ENCODE results near the gene NPLOC4. TPM values are rescaled to one million over a fixed set of nuclear protein-coding genes. Genes with fewer than 3 reads are reported as not detected.

The NPLOC4 gene
- total RNA-seq, 1 donor from 2014 or later: 137 TPM

- Mint-ChIP-seq H3K36me3 (ENCODE audit: unreplicated experiment) (no peaks in the 10 kb centered on the region), H3K27me3 (ENCODE audit: unreplicated experiment) (peaks cover 5% of the 10 kb centered on the region), H3K27ac (ENCODE audit: unreplicated experiment) (no peak within 1 kb of the TSS), H3K4me3 (ENCODE audit: unreplicated experiment) (no peak within 1 kb of the TSS), H3K9me3 (ENCODE audit: unreplicated experiment) (peaks cover 5% of the 10 kb centered on the region), H3K4me1 (ENCODE audit: low read depth, unreplicated experiment) (peaks cover 6% of the 10 kb centered on the region)
- DNase-seq: no peak
- no peak for TF ChIP-seq CTCF (IDR thresholded peaks at IDR 0.05; ENCODE audit: partially characterized antibody, unreplicated experiment)
Measured at GRCh38 chr17:81656118-81656743, 19.3 kb upstream of the NPLOC4 start, which contains the start of gene PDE6G. Gene PDE6G (minus strand): TSS chr17:81656542. CDS start chr17:81653305, 3,237 bp downstream.

- no peak for TF ChIP-seq CTCF (IDR thresholded peaks at IDR 0.05; ENCODE audit: partially characterized antibody, unreplicated experiment)
- Mint-ChIP-seq H3K27ac (ENCODE audit: unreplicated experiment) (no peak overlapping the region), H3K9me3 (ENCODE audit: unreplicated experiment) (peaks cover 5% of the 10 kb centered on the region), H3K4me1 (ENCODE audit: low read depth, unreplicated experiment) (peaks cover 6% of the 10 kb centered on the region), H3K4me3 (ENCODE audit: unreplicated experiment) (no peak overlapping the region), H3K36me3 (ENCODE audit: unreplicated experiment) (no peaks in the 10 kb centered on the region), H3K27me3 (ENCODE audit: unreplicated experiment) (peaks cover 5% of the 10 kb centered on the region)
- DNase-seq: no peak
Measured at GRCh38 chr17:81655378-81656117, 18.6 kb upstream of the NPLOC4 start.

- Mint-ChIP-seq H3K27me3 (ENCODE audit: unreplicated experiment) (peaks cover 10% of the 10 kb centered on the region), H3K27ac (ENCODE audit: unreplicated experiment) (peak overlapping the region; percentile 12), H3K9me3 (ENCODE audit: unreplicated experiment) (peaks cover 5% of the 10 kb centered on the region), H3K36me3 (ENCODE audit: unreplicated experiment) (no peaks in the 10 kb centered on the region), H3K4me3 (ENCODE audit: unreplicated experiment) (no peak overlapping the region), H3K4me1 (ENCODE audit: low read depth, unreplicated experiment) (peaks cover 6% of the 10 kb centered on the region)
- no peak for DNase-seq
- TF ChIP-seq CTCF (IDR thresholded peaks at IDR 0.05; ENCODE audit: partially characterized antibody, unreplicated experiment): no peak
Measured at GRCh38 chr17:81652906-81653771, 16.2 kb upstream of the NPLOC4 start.

GRCh38 chr17:81651692-81652091 is 14.8 kb upstream of the NPLOC4 start:
- DNase-seq: no peak
- H3K27me3 Mint-ChIP-seq (ENCODE audit: unreplicated experiment): peaks cover 17% of the 10 kb centered on the region
- TF ChIP-seq CTCF (IDR thresholded peaks at IDR 0.05; ENCODE audit: partially characterized antibody, unreplicated experiment): no peak
- H3K36me3 Mint-ChIP-seq (ENCODE audit: unreplicated experiment): no peaks in the 10 kb centered on the region
- peaks cover 5% of the 10 kb centered on the region for H3K9me3 Mint-ChIP-seq (ENCODE audit: unreplicated experiment)
- no peak overlapping the region for H3K27ac Mint-ChIP-seq (ENCODE audit: unreplicated experiment)
- no peak overlapping the region for H3K4me3 Mint-ChIP-seq (ENCODE audit: unreplicated experiment)
- H3K4me1 Mint-ChIP-seq (ENCODE audit: low read depth, unreplicated experiment): peaks cover 2% of the 10 kb centered on the region
